T-helper 2 cell (primary cell): ENCODE measurements around the gene P2RY8.
"Not testable (repeated sequence)": the region's sequence is repeated elsewhere in the genome, so short reads cannot be mapped to it uniquely, and the experiment has no call there.

Source experiments
- DNase-seq, 5 experiments: peaks; one replicate each; pipeline versions ENCODE4 v3.0.0 to v3.0.0-alpha.2; 2012 to 2022

P2RY8 gene

DNA sequence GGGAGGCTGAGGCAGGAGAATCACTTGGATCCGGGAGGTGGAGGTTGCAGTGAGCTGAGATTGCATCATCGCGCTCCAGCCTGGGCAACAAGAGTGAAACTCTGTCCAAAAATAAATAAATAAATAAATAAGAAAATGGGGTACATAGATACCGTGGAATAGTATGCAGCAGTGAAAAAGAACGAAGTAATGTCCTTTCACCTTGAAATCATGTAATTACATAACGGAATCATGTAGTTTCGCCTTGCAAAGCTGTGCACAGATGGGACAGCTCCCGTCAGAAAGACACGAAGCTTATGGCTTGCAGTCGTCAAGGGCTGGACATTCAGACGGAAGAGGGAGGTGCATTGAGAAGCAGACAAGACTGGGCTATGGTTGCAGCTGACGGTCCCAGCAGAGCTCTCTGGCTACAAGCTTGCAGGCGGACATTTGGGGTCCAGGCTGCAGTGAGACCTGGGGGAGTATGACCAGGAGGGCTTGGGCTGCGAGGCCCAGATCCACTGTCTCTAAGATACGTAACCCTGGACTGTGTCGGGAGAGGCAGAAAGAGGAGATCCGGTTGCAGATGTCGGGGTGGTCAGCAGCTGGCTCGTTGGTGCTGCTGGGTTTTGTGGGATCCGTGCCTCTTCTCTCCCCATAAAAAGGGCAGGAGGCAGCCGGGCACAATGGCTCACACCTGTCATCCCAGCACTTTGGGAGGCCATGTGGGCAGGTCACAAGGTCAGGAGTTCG, 6.2 kb upstream of the P2RY8 start:
- no peak for DNase-seq

DNA sequence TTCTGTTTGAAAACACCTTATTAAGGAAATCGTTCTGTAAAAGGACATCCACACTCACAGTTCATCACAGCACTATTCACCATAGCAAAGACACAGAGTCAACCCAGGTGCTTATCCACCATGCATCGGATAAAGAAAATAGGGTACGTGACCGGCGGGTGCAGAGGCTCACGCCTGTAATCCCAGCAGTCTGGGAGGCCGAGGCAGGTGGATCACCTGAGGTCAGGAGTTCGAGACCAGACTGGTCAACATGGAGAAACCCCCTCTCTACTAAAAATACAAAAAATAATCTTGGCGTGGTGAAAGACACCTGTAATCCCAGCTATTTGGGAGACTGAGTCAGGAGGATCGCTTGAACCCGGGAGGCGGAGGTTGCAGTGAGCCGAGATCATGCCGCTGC, 2.2 kb upstream of the P2RY8 start:
- not testable (repeated sequence) for DNase-seq

DNA sequence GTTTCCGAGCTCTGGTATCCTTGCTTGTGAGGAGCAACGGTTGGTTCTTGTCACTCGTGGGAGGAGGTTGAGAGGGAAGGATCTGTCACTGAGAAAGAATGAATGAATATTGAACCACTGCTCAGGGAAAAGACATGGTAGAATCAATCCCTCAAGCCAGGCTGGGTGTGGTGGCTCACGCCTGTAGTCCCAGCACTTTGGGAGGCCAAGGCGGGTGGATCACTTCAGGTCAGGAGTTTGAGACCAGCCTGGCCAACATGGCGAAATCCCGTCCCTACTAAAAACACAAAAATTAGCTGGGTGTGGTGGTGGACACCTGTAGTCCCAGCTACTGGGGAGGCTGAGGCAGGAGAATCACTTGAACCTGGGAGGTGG, 718 bp upstream of the P2RY8 start:
- not testable (repeated sequence) for DNase-seq

DNA sequence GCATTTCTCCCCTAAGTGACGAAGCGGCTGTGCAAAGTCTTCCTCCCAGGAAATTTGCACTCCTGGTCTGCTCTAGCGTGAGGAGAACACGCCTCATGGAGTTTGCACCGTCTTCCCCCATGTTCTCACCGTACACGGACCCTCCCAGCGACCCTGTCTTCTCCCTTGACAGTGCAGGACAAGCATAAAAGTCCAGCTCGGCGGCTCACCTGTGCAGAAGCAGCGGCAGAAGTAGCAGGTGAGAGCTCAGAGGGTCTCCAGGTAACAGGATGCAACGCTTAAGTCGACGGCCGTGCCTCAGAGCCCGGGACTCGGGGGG, 314 bp downstream of the P2RY8 start:
- no peak for DNase-seq

DNA sequence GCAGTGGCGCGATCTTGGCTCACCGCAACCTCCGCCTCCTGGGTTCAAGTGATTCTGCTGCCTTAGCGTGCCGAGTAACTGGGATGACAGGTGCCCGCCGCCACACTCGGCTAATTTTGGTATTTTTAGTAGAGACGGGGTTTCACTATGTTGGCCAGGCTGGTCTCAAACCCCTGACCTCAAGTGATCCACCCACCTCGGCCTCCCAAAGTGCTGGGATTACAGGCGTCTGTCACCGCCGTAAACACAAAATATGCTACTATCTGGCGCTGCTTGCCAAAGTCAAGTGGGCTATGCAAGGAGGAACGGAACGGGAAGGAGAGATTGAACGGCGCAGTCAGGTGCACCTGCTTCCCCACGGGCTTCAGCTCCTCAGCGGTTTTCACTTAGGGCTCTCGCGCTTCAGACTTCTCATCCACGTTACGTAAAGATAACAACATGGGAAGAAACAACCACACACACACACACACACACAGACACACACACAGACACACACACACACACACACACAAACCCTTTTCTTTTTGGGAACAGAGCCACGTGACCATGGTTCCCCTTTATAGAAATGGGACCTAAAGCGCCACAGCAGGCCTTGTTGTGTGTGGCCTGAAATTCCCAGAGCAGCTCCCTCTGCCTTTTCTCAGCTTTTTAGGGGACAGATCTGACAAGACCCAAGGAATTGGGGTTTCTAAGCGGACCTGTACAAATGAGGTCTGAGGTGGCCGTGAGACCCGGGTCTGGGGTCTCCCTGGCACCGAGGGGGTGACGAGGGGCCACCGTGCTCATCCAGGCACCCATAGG, 1.5 kb downstream of the P2RY8 start:
- peak in 3 of 5 experiments; percentile 33 to 76 (median 41) for DNase-seq

DNA sequence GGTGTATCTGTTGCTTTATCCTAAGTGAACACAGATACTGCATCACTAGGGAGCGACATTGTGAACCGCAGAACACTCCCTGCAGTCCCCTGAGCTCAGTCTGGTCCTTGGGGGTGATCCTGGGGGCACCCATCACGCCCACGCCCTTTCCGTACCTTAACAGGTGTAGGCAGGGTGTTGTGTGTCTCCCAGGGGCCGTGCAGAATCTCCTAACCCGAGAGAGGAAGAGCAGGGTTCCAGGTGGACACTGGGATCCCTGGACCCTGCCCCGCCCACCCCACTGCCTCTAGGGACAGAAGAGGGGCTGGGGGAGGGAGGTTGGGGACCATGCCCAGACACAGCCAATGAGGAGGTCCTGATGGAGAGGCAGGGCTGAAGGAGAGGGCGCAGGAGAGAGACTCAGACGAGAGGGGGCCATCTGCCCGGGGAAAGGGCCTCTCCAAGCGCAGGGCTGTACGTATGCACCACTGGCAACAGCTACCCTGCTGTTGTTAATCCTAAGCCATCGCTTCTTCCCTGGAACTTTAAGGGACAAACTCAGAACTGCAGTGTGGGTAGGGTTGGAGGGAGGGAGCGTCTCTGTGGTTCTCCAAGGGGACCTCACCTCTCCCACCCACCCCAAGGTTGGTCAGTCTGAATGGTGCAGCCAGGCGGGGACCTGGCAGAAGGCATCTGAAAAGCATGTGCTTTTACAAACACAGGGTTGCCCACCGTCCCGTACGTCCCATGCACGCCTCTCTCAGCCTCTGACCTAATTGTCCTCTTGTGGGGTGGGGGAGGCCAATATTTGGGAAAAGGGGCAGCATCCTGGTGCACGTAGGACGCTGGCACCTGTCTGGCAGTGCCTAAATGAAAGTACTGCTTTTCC, 2.5 kb downstream of the P2RY8 start:
- peak in 3 of 5 experiments; percentile 24 to 77 (median 50) for DNase-seq

DNA sequence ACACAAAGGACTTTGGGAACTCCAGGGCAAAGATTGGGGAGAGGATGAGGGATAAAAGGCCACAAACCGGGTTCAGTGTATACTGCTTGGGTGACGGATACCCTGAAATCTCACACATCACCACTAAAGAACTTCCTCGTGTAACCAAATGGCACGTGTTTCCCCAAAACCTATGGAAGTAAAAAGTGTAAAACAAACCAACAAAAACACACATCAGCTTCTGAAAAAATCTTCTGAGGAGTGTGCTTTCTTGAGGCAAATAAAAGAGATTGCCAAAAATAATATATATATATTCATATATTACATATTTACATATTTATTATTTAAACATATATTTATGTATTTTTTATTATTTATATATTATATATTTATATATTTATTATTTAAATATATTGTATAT, 3.9 kb downstream of the P2RY8 start:
- no peak for DNase-seq

DNA sequence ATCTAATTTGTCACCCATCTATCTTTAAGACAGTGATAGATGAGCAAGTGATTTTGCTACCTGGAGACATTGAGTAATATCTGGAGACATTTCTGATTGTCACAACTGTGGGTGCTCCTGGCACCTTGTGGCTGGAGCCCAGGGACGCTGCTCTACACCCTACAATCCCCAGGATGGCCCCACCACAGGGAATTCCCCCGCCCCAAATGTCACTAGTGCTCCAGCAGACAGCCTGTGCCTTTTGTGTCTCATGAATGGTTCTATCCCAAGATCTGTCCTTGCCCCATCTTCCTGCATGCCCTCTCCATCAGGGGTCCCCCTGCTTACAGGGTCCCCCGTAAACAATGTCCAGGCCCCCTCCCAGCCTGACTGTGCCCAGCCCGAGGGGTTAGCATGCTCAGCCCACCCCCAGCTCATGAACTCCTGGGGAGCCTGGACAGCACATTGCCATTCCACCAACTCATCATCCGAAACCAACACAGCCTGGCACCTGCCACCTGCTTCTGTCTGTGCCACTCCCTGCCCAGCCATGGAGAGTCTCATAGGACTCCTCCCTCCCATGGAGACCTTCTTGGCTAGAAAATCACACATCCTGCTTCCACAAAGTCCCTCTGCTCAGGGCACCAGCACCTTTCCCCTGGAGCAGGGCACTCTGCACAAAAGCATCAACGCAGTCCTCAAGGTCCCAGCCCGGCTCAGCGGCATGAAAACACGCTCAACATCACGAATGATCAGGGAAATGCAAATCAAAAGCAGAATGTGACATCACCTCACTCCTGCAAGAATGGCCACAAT, 5.7 kb downstream of the P2RY8 start:
- peak in 1 of 5 experiments; percentile 48 for DNase-seq

DNA sequence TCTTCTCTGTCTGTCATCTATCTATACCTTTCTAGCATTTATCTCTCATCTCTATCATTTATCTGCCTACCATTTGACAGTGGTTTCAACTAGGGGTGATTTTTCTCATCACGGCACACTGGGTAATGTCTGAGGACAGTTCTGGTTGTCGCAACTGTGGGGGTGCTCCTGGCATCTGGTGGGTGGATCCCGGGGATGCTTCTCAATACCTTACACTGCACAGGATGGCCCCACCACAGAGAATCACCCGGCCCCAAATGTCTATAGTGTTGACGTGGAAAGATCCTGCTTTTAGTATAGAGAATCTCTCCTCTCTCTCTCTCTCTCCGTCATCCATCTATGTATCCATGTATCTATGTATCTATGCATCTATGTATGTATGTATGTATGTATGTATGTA, 7.2 kb downstream of the P2RY8 start:
- DNase-seq: peak in 2 of 5 experiments; percentile 41 to 43

DNA sequence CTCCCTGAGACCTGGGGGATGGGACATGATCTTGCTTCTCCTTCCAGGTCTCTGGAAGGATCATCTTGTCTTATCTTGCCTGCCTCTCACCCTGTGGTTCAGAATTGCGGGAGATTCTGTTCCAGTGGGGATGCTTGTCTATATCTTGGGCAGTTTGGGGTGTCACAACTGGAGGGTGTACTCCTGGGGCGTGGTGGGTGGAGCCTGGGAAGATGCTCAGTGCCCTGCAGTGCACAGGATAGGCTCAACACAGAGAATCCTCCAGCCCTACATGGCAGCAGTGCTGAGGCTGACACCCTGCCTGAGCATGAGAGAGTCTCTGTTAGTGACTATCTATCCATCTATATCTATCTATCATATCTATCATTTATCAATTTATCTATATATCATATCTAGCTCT, 7.7 kb downstream of the P2RY8 start:
- DNase-seq: peak in 1 of 5 experiments; percentile 41

DNA sequence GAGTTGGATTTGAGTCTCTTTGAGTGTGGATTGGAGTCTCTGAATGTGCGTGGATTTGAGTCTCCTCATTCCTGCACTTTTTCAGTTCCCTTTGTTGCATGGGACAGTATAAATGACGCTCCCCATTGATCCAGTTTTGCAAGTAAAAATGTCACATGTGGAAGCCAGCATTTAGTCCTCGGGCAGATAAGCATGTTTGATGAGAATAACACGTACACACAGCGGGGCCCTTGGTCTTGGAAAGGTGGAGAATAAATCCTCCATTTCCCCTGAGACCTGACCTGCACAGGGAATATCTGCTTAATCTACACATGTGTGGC, 8.1 kb downstream of the P2RY8 start:
- DNase-seq: no peak

DNA sequence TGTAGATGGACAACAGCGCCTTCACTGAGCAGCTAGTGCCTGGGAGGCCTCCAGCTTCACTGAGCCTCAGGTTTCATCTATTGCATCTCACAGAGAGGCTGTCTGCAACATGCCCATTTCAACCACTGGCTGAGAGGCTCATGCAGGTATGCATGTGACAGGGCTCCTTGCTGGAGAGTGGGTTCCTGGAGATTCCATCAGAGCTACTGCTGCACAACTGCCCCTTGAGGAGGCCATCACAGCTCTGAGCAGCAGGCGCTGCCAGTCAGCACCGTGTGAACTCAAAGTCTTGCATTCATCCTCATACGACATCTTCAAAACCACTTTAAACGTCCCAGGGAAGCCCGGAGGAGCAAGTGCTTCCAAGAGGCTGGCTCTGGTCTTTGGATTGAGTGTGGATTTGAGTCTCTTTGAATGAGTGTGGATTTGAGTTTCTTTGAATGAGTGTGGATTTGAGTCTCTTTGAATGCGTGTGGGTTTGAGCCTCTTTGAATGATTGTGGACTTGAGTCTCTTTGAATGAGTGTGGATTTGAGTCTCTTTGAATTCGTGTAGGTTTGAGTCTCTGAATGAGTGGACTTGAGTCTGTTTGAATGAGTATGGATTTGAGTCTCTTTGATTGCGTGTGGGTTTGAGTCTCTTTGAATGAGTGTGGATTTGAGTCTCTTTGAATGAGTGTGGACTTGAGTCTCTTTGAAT, 8.7 kb downstream of the P2RY8 start:
- DNase-seq: peak in 1 of 5 experiments; percentile 70

DNA sequence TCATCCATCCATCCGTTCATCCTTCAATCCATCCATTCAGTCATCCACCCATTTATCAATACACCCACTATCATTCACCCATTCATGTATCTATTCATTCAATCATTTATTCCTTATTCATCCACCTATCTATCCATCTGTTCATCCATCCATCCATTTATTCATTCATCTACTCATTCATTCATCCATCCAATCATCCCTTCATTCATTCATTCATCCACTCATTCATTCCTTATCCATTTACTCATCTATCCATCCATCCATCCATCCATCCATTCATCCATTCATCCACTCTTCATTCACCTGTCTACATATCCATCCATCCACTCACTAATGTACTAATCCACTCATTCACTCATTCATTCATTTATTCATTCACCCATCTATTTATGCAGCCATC, 9.5 kb downstream of the P2RY8 start:
- DNase-seq: no peak

DNA sequence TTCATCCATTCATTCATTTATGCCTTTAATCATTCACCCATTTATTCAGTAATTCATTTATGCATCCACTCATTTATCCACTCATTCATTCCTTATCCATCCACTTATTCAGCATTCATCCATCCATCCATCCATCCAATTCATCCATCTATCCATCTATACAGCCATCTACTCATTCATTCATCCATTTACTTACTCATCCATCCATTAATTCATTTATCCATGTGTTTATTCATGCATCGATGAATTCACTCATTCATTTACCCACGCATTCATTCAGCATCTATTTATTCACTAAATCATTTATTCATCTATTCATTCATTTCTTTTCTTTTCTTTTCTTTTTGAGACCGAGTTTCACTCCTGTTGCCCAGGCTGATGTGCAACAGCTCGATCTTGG, 10.4 kb downstream of the P2RY8 start:
- DNase-seq: no peak

DNA sequence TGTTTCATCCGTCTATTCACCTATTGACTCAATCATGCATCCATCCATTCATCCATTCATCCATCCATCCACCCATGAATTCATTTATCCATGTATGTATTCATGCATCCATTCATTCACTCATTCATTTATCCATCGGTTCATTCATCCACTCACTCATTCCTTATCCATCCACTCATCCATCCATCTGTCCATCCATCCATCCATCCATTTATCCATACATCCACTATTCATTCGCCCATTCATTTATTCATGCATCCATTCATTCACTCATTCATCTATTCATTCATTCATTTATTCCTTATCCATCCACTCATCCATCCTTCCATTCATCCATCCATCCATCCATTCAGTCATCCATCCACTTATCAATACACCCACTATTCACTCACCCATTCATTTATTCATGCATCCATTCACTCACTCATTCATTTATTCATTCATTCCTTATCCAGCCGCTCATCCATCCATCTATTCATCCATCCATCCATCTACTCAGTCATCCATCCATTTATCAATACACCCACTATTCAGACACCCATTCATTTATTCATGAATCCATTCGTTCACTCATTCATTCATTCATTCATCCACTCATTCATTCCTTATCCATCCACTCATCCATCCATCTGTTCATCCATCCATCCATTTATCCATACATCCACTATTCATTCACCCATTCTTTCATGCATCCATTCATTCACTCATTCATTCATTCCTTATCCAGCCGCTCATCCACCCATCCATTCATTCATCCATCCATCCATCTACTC, 11.2 kb downstream of the P2RY8 start:
- DNase-seq: no peak

DNA sequence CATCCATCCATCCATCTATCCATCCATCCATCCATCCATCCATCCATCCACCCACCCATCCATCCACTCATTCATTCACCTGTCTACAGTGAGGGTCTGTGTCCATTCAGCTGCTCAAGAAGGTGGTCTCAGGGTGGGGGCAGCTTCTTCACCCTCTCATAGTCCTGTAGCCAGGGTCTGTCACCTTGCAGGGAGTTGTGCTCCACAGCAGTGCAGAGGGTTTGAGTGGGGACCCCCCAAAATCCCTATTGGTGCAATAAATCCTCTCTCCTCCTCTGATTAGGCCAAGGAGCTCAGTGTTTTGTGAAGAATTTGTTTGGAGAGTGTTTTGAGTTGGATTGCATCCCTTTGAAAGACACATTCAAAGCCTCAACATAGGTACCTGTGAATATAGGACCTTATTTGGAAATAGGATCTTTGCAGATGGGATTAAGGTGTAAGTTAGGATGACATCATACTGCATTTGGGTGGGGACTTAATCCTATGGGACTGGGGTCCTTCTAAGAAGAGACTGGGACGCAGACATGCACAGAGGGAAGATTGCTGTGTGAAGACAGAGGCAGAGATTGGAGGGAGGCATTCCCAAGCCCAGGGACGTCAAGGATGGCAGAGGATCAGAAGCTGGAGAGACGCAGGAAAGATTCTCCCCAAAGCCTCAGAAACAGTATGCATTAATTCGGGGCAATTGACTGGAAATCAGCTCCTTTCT, 12.0 kb downstream of the P2RY8 start:
- no peak for DNase-seq

DNA sequence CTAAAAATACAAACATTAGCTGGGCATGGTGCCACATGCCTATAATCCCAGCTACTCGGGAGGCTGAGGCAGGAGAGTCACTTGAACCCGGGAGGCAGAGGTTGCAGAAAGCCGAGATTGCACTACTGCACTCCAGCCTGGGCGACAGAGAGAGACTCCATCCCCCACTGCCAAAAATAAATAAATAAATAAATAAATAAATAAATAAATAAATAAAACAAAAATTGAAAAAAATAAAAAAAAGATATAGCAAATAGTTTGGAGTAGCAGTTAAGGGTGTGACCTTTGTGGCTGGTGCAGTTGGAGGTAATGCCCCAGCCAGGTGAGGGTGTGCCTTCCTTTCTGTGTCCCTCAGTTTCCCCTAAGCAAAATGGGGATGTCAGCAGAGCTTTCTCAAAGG, 14.1 kb downstream of the P2RY8 start:
- DNase-seq: not testable (repeated sequence)

DNA sequence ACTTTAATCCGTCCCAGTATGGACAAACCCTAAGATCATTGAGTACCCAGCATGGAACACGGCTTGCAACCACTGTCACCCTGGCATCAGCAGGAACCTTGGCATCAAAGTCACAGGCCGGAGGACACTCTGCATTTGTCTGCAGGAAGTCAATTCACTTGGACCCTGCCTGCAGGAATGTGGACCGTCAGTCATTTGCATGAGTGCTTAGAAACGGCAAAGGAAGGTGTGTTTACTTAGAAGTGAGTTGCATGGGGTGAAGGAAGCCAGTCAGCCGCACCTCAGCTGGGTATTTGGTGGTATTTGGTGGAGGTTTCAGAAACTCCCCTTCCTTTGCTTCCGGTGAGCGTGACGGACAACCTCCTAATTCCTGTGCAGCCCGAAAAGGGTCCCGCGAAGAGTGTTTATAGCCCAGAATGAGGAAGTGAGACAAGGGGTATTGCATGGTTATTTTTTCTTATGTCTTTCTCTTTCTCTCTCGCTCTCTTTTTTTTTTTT, 15.5 kb downstream of the P2RY8 start:
- DNase-seq: peak in 4 of 5 experiments; percentile 31 to 91 (median 60)

DNA sequence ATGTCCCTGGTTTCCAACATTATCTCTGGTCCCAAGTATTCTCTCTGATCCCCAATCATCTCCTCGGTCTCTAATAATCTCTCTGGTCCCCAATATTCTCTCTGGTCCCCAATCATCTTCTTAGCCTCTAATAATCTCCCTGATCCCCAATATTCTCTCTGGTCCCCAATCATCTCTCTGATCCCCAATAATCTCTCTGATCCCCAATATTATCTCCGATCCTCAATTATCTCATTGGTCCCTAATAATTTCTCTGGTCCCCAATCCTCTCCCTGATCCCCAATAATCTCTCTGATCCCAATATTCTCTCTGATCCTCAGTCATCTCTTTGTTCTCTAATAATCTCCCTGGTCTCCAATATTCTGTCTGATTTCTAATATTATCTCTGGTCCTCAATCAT, 16.6 kb downstream of the P2RY8 start:
- no peak for DNase-seq

DNA sequence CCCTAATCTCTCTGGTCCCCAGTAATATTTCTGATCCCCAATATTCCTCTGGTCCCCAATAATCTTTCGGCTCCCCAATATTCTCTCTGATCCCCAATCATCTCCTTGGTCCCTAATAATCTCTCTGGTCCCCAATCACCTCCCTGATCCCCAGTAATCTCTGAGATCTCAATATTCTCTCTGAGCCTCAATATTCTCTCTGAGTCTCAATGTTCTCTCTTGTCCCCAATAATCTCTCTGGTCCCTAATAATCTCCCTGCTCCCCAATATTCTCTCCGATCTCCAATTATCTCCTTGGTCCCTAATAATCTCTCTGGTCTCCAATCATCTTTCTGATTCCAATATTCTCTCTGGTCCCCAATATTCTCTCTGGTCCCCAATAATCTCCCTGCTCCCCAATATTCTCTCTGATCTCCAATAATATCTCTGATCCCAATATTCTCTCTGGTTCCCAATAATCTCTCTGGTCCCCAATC, 17.9 kb downstream of the P2RY8 start:
- DNase-seq: no peak
